ENCODE measurements around the gene MEOX1.

MEOX1 gene

GRCh38 chr17:43618276-43618675 lies 43.4 kb downstream of the MEOX1 start:
- no peak for DNase-seq (ENCODE audit: low spot score)
- in situ Hi-C loops (cut with MboI; ENCODE audit: low sequenced_read_pairs, unreplicated experiment), result no loop called here
- no peak for TF ChIP-seq CTCF (IDR thresholded peaks at IDR 0.05; ENCODE audit: borderline replicate concordance, control extremely low read depth, extremely low read depth, insufficient read depth, missing control alignments)

GRCh38 chr17:43616852-43617251 lies 44.9 kb downstream of the MEOX1 start:
- DNase-seq (ENCODE audit: low spot score), result no peak
- no peak for TF ChIP-seq CTCF (IDR thresholded peaks at IDR 0.05; ENCODE audit: borderline replicate concordance, control extremely low read depth, extremely low read depth, insufficient read depth, missing control alignments)
- in situ Hi-C loops (cut with MboI; ENCODE audit: low sequenced_read_pairs, unreplicated experiment), result no loop called here

- TF ChIP-seq CTCF (IDR thresholded peaks at IDR 0.05; ENCODE audit: borderline replicate concordance, control extremely low read depth, extremely low read depth, insufficient read depth, missing control alignments), result no peak
- in situ Hi-C loops (cut with MboI; ENCODE audit: low sequenced_read_pairs, unreplicated experiment), result no loop called here
- no peak for DNase-seq (ENCODE audit: low spot score)
These were observed 45.3 kb downstream of the MEOX1 start for GRCh38 chr17:43616421-43616820.

- in situ Hi-C loops (cut with MboI; ENCODE audit: low sequenced_read_pairs, unreplicated experiment), result no loop called here
- no peak for DNase-seq (ENCODE audit: low spot score)
- no peak for TF ChIP-seq CTCF (IDR thresholded peaks at IDR 0.05; ENCODE audit: borderline replicate concordance, control extremely low read depth, extremely low read depth, insufficient read depth, missing control alignments)
These were observed 45.7 kb downstream of the MEOX1 start for GRCh38 chr17:43616029-43616351.

GRCh38 chr17:43615330-43616028 lies 46.2 kb downstream of the MEOX1 start:
- in situ Hi-C loops (cut with MboI; ENCODE audit: low sequenced_read_pairs, unreplicated experiment), result no loop called here

GRCh38 chr17:43614561-43614960 lies 47.2 kb downstream of the MEOX1 start:
- no peak for TF ChIP-seq CTCF (IDR thresholded peaks at IDR 0.05; ENCODE audit: borderline replicate concordance, control extremely low read depth, extremely low read depth, insufficient read depth, missing control alignments)
- in situ Hi-C loops (cut with MboI; ENCODE audit: low sequenced_read_pairs, unreplicated experiment), result no loop called here
- DNase-seq (ENCODE audit: low spot score), result no peak

More at GRCh38 chr17:43615330-43616028, 46.2 kb downstream of the MEOX1 start:
- DNase-seq (ENCODE audit: low spot score), result no peak
- TF ChIP-seq CTCF (IDR thresholded peaks at IDR 0.05; ENCODE audit: borderline replicate concordance, control extremely low read depth, extremely low read depth, insufficient read depth, missing control alignments), result no peak

Measured in GM13976 (cell line).